ENCODE data around the gene POLD3.

Gene POLD3

DNA sequence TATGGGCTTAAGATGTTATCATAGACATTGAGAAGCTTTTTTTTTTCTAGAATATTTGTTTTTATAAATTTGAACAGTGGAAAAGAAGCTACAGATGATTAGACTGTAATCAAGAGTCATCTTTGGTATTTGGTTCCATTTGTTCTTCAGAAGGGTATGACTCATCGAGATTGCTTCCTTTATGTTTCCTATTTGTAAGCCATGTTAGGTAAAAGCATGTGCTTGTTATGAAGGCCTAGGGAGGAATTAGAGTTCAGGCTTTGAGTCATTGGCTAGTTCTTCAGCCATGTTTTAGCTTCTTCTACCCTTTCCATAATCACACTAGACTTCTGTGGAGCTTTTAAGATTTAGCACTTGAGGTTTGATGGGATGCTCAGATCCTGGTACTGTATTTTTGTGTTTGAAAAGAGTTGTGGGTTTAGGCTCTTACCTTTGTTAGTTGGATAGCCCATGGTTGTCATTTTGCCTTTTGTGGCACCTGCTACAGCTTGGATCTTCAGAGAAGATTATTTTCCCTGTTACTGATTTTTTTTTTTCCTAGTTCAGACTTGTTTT, 44.3 kb downstream of the POLD3 start:
- TF ChIP-seq CTCF (IDR thresholded peaks at IDR 0.05; ENCODE audit: low read depth, low read length, missing control alignments) = no peak
- no peak overlapping the region for H3K4me3 ChIP-seq (ENCODE audit: low read depth, low read length)

DNA sequence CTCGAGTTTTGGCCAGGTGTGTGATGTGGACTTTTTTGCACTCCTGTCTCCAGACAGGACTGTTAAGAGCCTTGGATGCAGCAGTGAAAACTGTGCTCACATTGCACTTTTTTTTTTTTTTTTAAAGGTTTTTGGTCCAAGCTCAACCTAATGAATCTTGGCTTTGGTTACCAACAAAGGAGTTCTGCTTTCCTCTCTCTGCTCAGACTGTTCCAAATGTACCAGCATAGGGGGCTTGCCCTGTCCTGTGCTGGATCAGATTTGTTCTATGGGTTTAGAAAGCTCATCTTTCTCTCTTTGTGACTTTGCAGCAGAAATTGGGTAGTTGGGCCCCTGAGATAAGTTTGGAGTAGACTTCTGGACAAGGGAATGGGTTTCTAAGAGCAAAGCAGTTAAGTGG, 45.3 kb downstream of the POLD3 start:
- H3K4me3 ChIP-seq (ENCODE audit: low read depth, low read length) = no peak overlapping the region
- no peak for DNase-seq (ENCODE audit: low read depth)
- TF ChIP-seq CTCF (IDR thresholded peaks at IDR 0.05; ENCODE audit: low read depth, low read length, missing control alignments) = no peak

More for the DNA sequence above, 44.3 kb downstream of the POLD3 start:
- no peak for DNase-seq (ENCODE audit: low read depth)

- TF ChIP-seq CTCF (IDR thresholded peaks at IDR 0.05; ENCODE audit: low read depth, low read length, missing control alignments) = no peak
- DNase-seq (ENCODE audit: low read depth) = no peak
- H3K4me3 ChIP-seq (ENCODE audit: low read depth, low read length) = no peak overlapping the region
Measured at GRCh38 chr11:74638869-74639268, 46.5 kb downstream of the POLD3 start.

GRCh38 chr11:74639533-74639932, 47.2 kb downstream of the POLD3 start:
- no peak for TF ChIP-seq CTCF (IDR thresholded peaks at IDR 0.05; ENCODE audit: low read depth, low read length, missing control alignments)
- no peak overlapping the region for H3K4me3 ChIP-seq (ENCODE audit: low read depth, low read length)
- DNase-seq (ENCODE audit: low read depth) = no peak

- H3K4me3 ChIP-seq (ENCODE audit: low read depth, low read length) = no peak overlapping the region
- DNase-seq (ENCODE audit: low read depth) = no peak
- TF ChIP-seq CTCF (IDR thresholded peaks at IDR 0.05; ENCODE audit: low read depth, low read length, missing control alignments) = no peak
Measured at GRCh38 chr11:74641289-74641688, 48.9 kb downstream of the POLD3 start.

DNA sequence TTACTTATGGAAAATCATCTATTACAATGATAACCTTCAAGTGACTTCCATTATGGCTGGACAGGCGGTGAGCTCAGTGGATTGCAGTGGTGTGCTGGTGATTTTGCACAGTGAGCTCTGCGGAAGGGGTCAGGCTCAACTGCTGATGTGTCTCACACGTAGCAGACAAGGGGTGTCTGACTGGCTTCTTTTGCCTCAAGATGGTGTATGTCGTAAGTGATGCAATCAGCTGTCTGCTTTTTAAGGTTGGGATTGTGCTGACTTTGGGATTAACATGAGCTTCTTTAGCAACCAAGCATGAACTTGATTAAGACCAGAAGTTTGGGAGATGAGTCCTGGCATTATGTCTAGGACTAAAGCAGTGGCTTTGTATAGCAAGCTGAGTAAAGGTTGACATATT, 49.5 kb downstream of the POLD3 start:
- DNase-seq (ENCODE audit: low read depth) = no peak
- H3K4me3 ChIP-seq (ENCODE audit: low read depth, low read length) = no peak overlapping the region
- TF ChIP-seq CTCF (IDR thresholded peaks at IDR 0.05; ENCODE audit: low read depth, low read length, missing control alignments) = no peak

DNA sequence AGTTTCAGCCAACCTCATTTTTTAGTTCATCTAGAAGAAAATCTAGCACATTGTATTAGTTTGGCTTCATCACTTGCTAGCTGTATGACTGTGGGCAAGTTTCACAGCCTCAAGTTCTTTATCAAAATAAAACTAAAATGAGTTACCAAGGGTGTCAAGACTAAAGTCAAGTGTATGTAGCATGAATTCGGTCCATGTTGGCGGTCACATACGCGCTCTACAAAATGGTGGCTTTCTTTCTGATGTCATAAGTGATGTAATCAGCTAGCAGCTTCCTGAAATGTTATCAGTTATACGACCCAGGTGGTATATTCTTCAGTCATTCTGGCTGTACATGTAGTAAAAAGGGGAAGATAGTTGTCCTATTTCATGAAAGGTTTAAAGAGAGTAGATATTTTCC, 50.5 kb downstream of the POLD3 start:
- H3K4me3 ChIP-seq (ENCODE audit: low read depth, low read length) = no peak overlapping the region
- TF ChIP-seq CTCF (IDR thresholded peaks at IDR 0.05; ENCODE audit: low read depth, low read length, missing control alignments) = no peak
- DNase-seq (ENCODE audit: low read depth) = no peak

Data from GM12864 (cell line).